Fibroblast of mammary gland (primary cell): Measurements from ENCODE around the gene DCAF4.

ENCODE experiments used
- DNase-seq: peaks from one replicate; pipeline ENCODE4 v3.0.0-alpha.2; 2010; ENCODE audit warnings: low read depth
- H3K4me3 ChIP-seq: 2 replicates; pipeline ENCODE4 v1.5.1; 2011; ENCODE audit warnings: low read depth, mild to moderate bottlenecking, low read length, moderate library complexity; ENCODE audit not compliant: control insufficient read depth
- CTCF ChIP-seq: conservative IDR thresholded peaks from 2 replicates; pipeline ENCODE4 v1.5.1; 2011; ENCODE audit warnings: low read depth, low read length, inconsistent platforms; ENCODE audit not compliant: control insufficient read depth, insufficient read depth

DCAF4 gene

GRCh38 chr14:72926292-72927028 is at the start of gene DCAF4:
Gene DCAF4, plus strand, starts transcription at chr14:72926464. Its CDS starts 11,515 bp downstream, at chr14:72937979.
- H3K4me3 ChIP-seq = peak within 1 kb of the TSS; percentile 88
- DNase-seq = peak; percentile 97
- TF ChIP-seq CTCF = no peak

GRCh38 chr14:72876710-72877063 is 49.6 kb upstream of the DCAF4 start:
- DNase-seq = no peak
- no peak overlapping the region for H3K4me3 ChIP-seq
- no peak for TF ChIP-seq CTCF

GRCh38 chr14:72878746-72879145 is 47.5 kb upstream of the DCAF4 start:
- TF ChIP-seq CTCF = no peak
- no peak for DNase-seq
- no peak overlapping the region for H3K4me3 ChIP-seq

GRCh38 chr14:72879431-72879830 is 46.8 kb upstream of the DCAF4 start:
- no peak for TF ChIP-seq CTCF
- DNase-seq = no peak
- H3K4me3 ChIP-seq = no peak overlapping the region

- no peak overlapping the region for H3K4me3 ChIP-seq
- TF ChIP-seq CTCF = no peak
- DNase-seq = no peak
Measured at GRCh38 chr14:72880164-72880563, 46.1 kb upstream of the DCAF4 start.

GRCh38 chr14:72880820-72881219 is 45.4 kb upstream of the DCAF4 start:
- no peak for DNase-seq
- no peak overlapping the region for H3K4me3 ChIP-seq
- no peak for TF ChIP-seq CTCF
